HG03060 (cell line): Measurements from ENCODE around the gene SERPINA9.
"Not testable (repeated sequence)": the region's sequence is repeated elsewhere in the genome, so short reads cannot be mapped to it uniquely, and the experiment has no call there.

Experiments used
- ATAC-seq: cut with Tn5 transposase; IDR thresholded peaks from one replicate; pipeline ENCODE4 v1.9.1; 2021; ENCODE audit warnings: low read depth, moderate number of reproducible peaks; ENCODE audit not compliant: unreplicated experiment

SERPINA9 gene

GRCh38 chr14:94427016-94427613 lies 48.9 kb downstream of the SERPINA9 start:
- ATAC-seq: no peak

DNA sequence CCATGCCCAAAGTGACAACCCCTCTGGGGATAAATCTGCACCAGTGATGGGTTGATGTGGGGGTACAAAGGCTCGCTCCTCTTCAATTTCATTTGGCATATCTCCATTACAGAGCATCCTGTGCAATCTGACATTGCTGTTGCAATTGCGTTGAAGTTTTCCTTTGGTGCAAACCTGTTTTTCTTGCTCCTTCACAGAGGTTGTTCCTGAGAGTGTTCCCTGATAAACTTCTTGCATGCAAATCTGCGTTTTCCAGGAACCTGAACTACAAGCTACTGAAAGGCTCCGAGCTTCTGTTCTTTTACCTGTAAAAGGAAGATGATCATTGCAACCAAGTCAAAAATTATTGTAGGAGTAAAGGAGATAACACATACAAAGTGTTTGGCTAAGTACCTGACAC lies 49.5 kb downstream of the SERPINA9 start:
- no peak for ATAC-seq

DNA sequence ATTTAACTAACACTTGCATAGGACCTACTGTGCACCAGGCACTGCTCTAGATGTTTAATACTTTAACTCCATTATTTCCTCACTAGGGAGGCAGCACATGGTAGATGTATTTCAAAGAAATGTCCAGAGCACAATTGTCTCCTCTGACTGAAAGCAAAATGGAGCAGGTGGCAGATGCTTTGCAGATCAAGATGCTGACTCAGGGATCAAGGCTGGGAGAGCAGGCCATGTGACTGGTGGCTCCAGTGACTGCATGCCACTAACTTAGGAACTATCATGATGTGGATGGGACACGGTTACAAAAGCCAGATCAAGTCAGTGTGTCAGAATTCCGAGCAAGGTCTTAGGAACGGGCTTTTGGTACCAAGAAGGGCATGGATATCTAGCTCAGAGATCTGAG lies 51.6 kb downstream of the SERPINA9 start:
- no peak for ATAC-seq

- ATAC-seq: no peak
Observed at GRCh38 chr14:94423453-94424056, 52.4 kb downstream of the SERPINA9 start.

GRCh38 chr14:94421316-94421715 lies 54.7 kb downstream of the SERPINA9 start:
- no peak for ATAC-seq

- not testable (repeated sequence) for ATAC-seq
Observed at GRCh38 chr14:94417497-94418205, 58.3 kb downstream of the SERPINA9 start.
